Mesothelial cell of epicardium (in vitro differentiated cells): Measurements from ENCODE around the gene SLC2A11. TPM values are rescaled to one million over a fixed set of nuclear protein-coding genes. Genes with fewer than 3 reads are reported as not detected.
A peak's percentile ranks its signal among the peaks of the same experiment; 100 is the strongest.

Experiments used
- DNase-seq, 2 experiments: peaks; one replicate each; pipeline ENCODE4 v3.0.0; 2021; ENCODE audit warnings: low spot score in 2 of 2; ENCODE audit not compliant: unreplicated experiment in 2 of 2
- H3K27ac Mint-ChIP-seq: 2 replicates; pipeline ENCODE4 v1.8.0; 2021; ENCODE audit warnings: mixed read lengths
- H3K27me3 Mint-ChIP-seq: 2 replicates; pipeline ENCODE4 v1.8.0; 2021; ENCODE audit warnings: low read depth, mixed read lengths
- H3K36me3 Mint-ChIP-seq: 2 replicates; pipeline ENCODE4 v1.8.0; 2021; ENCODE audit warnings: mixed read lengths
- H3K4me1 Mint-ChIP-seq: 2 replicates; pipeline ENCODE4 v1.8.0; 2021; ENCODE audit warnings: mixed read lengths
- H3K4me3 Mint-ChIP-seq: 2 replicates; pipeline ENCODE4 v1.8.0; 2021; ENCODE audit warnings: mild to moderate bottlenecking, moderate library complexity, mixed read lengths
- H3K9me3 Mint-ChIP-seq: 2 replicates; pipeline ENCODE4 v1.8.0; 2021; ENCODE audit warnings: mixed read lengths
- total RNA-seq: library from RNA; stranded (reverse); gene quantifications from 3 replicates; pipeline ENCODE4 v1.2.1, GENCODE V29; 2021
- TF ChIP-seq, protein P1 (sequence below): fragments of 200-600 bp; sonication (generic); IDR thresholded peaks from one replicate; pipeline ENCODE4 v1.5.0; 2021; ENCODE audit warnings: antibody characterized with exemption; ENCODE audit not compliant: unreplicated experiment

SLC2A11 gene
- total RNA-seq, 1 donor from 2014 or later, result 112 TPM

DNA sequence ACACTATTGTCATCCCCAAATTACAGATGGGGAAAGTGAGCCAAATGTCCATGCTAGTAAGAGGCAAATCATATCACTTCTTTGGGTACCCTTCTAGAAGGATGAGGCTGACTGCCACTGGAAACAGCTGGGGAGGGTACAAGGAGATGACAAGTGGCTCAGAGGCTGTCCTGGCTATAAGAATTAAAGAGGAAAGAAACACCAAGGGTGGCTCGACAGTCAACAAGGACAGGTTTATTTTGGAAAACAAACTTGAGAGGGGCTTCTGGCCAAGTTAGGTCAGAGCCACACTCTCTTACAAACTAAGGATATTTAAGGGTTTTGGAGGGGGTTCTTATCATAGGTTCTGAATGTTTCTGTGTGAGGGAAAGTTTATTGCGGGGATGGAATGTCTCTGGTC is 34.5 kb downstream of the SLC2A11 start:
- TF ChIP-seq, protein P1, sequence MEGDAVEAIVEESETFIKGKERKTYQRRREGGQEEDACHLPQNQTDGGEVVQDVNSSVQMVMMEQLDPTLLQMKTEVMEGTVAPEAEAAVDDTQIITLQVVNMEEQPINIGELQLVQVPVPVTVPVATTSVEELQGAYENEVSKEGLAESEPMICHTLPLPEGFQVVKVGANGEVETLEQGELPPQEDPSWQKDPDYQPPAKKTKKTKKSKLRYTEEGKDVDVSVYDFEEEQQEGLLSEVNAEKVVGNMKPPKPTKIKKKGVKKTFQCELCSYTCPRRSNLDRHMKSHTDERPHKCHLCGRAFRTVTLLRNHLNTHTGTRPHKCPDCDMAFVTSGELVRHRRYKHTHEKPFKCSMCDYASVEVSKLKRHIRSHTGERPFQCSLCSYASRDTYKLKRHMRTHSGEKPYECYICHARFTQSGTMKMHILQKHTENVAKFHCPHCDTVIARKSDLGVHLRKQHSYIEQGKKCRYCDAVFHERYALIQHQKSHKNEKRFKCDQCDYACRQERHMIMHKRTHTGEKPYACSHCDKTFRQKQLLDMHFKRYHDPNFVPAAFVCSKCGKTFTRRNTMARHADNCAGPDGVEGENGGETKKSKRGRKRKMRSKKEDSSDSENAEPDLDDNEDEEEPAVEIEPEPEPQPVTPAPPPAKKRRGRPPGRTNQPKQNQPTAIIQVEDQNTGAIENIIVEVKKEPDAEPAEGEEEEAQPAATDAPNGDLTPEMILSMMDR, result no peak
- no peaks in the 10 kb centered on the region for H3K27me3 Mint-ChIP-seq
- peaks cover 33% of the 10 kb centered on the region for H3K4me1 Mint-ChIP-seq
- no peaks in the 10 kb centered on the region for H3K9me3 Mint-ChIP-seq
- H3K36me3 Mint-ChIP-seq, result peaks cover 7% of the 10 kb centered on the region
- no peak for DNase-seq
- H3K4me3 Mint-ChIP-seq, result no peak overlapping the region
- H3K27ac Mint-ChIP-seq, result peak overlapping the region; percentile 98

DNA sequence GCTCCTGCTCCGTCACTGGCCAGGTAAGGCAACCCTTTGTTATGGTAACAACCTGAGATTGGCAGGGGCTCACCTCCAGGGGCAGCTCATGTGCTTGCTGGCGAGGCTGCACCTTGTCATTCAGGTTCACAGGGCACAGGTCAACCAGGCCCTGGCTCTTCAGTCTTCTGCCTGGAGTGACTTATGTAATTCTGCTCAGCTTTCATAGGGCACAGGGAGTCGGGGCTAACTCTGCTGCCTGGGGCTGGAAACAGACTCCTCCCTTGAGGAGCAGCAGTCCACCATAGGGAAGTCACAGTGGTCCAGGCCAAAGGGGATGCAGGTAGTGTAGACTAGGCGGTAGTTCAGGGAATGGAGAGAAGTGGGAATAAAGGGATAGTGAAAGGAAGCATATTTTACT is 35.0 kb downstream of the SLC2A11 start:
- Mint-ChIP-seq H3K9me3 (no peaks in the 10 kb centered on the region), H3K4me1 (peaks cover 36% of the 10 kb centered on the region), H3K27ac (peak overlapping the region; percentile 98), H3K36me3 (peaks cover 8% of the 10 kb centered on the region), H3K27me3 (no peaks in the 10 kb centered on the region), H3K4me3 (no peak overlapping the region)
- TF ChIP-seq, protein P1, result no peak
- no peak for DNase-seq

DNA sequence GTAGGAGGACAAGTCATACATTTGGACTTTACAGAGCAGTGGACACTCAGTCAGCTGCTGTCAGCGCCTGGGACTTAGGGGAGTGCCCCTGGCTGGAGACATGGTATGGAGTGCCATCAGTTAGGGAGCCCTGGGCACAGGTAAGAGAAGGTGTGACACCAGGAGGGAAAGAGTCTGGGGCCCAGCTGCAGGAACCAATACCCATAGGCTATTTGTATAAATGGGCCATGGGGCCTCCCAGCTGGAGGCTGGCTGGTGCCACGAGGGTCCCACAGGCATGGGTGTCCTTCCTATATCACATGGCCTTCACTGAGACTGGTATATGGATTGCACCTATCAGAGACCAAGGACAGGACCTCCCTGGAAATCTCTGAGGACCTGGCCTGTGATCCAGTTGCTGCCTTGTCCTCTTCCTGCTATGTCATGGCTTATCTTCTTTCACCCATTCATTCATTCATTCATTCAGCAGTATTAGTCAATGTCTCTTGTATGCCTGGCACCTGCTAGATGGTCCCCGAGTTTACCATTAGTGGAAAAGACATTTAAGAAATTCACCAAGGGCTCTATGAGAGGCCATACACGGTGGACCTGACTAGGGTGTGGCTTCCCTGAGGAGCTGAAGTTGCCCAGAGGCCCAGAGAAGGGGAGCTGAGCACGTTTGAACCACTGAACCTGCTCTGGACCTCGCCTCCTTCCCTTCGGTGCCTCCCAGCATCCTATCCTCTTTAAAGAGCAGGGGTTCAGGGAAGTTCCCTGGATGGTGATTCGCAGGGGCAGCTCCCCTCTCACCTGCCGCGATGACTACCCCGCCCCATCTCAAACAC is 35.7 kb downstream of the SLC2A11 start:
- Mint-ChIP-seq H3K27me3 (no peaks in the 10 kb centered on the region), H3K36me3 (peaks cover 7% of the 10 kb centered on the region), H3K27ac (peak overlapping the region; percentile 98), H3K9me3 (no peaks in the 10 kb centered on the region), H3K4me1 (peaks cover 40% of the 10 kb centered on the region), H3K4me3 (peak overlapping the region; percentile 94)
- no peak for DNase-seq
- TF ChIP-seq, protein P1, result no peak

DNA sequence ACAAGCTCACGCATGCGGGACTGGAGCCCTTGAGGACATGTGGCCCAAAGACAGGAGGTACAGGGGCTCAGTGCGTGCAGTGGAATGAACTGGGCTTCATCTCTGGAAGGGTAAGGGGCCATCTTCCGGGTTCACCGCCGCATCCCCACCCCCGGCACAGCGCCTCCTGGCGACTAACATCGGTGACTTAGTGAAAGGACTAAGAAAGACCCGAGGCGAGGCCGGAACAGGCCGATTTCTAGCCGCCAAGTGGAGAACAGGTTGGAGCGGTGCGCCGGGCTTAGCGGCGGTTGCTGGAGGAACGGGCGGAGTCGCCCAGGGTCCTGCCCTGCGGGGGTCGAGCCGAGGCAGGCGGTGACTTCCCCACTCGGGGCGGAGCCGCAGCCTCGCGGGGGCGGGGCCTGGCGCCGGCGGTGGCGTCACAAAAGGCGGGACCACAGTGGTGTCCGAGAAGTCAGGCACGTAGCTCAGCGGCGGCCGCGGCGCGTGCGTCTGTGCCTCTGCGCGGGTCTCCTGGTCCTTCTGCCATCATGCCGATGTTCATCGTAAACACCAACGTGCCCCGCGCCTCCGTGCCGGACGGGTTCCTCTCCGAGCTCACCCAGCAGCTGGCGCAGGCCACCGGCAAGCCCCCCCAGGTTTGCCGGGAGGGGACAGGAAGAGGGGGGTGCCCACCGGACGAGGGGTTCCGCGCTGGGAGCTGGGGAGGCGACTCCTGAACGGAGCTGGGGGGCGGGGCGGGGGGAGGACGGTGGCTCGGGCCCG is 36.5 kb downstream of the SLC2A11 start, which contains the start of gene MIF:
TSS of gene MIF (plus strand) at position 439 of the 765 bp plus-strand sequence. CDS start at position 531, 92 bp downstream.
- TF ChIP-seq, protein P1, result peak; percentile 81
- peak; percentile 95 to 99 for DNase-seq
- H3K4me3 Mint-ChIP-seq, result peak within 1 kb of the TSS; percentile 94
- peaks cover 7% of the 10 kb centered on the region for H3K36me3 Mint-ChIP-seq
- no peaks in the 10 kb centered on the region for H3K27me3 Mint-ChIP-seq
- H3K9me3 Mint-ChIP-seq, result no peaks in the 10 kb centered on the region
- peaks cover 40% of the 10 kb centered on the region for H3K4me1 Mint-ChIP-seq
- H3K27ac Mint-ChIP-seq, result peak within 1 kb of the TSS; percentile 99

DNA sequence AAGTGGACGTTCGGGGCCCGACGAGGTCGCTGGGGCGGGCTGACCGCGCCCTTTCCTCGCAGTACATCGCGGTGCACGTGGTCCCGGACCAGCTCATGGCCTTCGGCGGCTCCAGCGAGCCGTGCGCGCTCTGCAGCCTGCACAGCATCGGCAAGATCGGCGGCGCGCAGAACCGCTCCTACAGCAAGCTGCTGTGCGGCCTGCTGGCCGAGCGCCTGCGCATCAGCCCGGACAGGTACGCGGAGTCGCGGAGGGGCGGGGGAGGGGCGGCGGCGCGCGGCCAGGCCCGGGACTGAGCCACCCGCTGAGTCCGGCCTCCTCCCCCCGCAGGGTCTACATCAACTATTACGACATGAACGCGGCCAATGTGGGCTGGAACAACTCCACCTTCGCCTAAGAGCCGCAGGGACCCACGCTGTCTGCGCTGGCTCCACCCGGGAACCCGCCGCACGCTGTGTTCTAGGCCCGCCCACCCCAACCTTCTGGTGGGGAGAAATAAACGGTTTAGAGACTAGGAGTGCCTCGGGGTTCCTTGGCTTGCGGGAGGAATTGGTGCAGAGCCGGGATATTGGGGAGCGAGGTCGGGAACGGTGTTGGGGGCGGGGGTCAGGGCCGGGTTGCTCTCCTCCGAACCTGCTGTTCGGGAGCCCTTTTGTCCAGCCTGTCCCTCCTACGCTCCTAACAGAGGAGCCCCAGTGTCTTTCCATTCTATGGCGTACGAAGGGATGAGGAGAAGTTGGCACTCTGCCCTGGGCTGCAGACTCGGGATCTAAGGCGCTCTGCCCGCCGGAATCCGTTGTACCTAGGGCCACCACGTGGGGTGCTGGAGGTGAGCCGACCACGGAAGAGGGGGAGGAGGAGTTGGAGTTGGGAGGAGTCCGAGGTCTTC is 37.3 kb downstream of the SLC2A11 start:
- Mint-ChIP-seq H3K4me3 (peak overlapping the region; percentile 94), H3K4me1 (peaks cover 40% of the 10 kb centered on the region), H3K27ac (peak overlapping the region; percentile 95), H3K9me3 (peaks cover 3% of the 10 kb centered on the region), H3K27me3 (no peaks in the 10 kb centered on the region), H3K36me3 (peaks cover 8% of the 10 kb centered on the region)
- TF ChIP-seq, protein P1, result peak; percentile 21
- DNase-seq, result peak; percentile 69 to 78
